HepG2 (cell line): Measurements from ENCODE around the gene ATG16L2. TPM values are rescaled to one million over a fixed set of nuclear protein-coding genes. Genes with fewer than 3 reads are reported as not detected.

Experiments used
- ATAC-seq: fragments of 200-7000 bp; cut with Tn5 transposase; 3 replicates; pipeline ENCODE4 v1.9.1; 2020; ENCODE audit warnings: mild to moderate bottlenecking, moderate library complexity
- BruUV-seq: library from RNA; stranded (reverse); fragments of 400-500 nt; replicated peaks from 2 replicates; lab custom pipeline; 2021; lab: Mats Ljungman, UMichigan
- CTCF ChIA-PET: fragments of 300-600 bp; formaldehyde crosslinking; extraction: SDS; loops from one replicate; lab custom pipeline; 2021; ENCODE audit warnings: low total read pairs, inconsistent platforms, low intra/inter-chr PET ratio; lab: Yijun Ruan, JAX
- POLR2A ChIA-PET: fragments of 350-600 bp; sonication (Branson Sonifier 250); formaldehyde crosslinking; loops from one replicate; lab custom pipeline; 2020; ENCODE audit warnings: antibody characterized with exemption, inconsistent platforms; lab: Yijun Ruan, JAX
- DNase-seq: peaks from one replicate; pipeline ENCODE4 v3.0.0-alpha.2; 2015; ENCODE audit warnings: low spot score
- FAIRE-seq: peaks from 3 replicates; lab custom pipeline; 2011; peaks lifted over from hg19 to GRCh38; lab: Jason Lieb, UNC
- H2AFZ ChIP-seq: one replicate; pipeline ENCODE4 v1.6.1; 2011; ENCODE audit warnings: low read length, inconsistent platforms
- H3K27ac ChIP-seq: fragments of 300-600 bp; 3 replicates; pipeline ENCODE4 v1.8.0; 2011; ENCODE audit warnings: mixed run types, mild to moderate bottlenecking, mixed read lengths, low read length, inconsistent platforms; ENCODE audit not compliant: insufficient read depth; ENCODE audit errors: extremely low read length
- H3K27me3 ChIP-seq, 2 experiments: fragments of 200-600 bp in 1 of 2; 2 replicates in 1 of 2; 3 replicates in 1 of 2; pipeline versions ENCODE4 v1.6.0 to v1.8.0; 2011; ENCODE audit warnings: low read length in 2 of 2, mild to moderate bottlenecking in 2 of 2, moderate library complexity in 2 of 2, inconsistent platforms in 1 of 2; ENCODE audit not compliant: insufficient read depth in 2 of 2, control insufficient read depth in 1 of 2
- H3K36me3 ChIP-seq, 2 experiments: fragments of 200-600 bp in 1 of 2; replicated peaks in 1 of 2; 2 replicates in 1 of 2; 3 replicates in 1 of 2; pipeline versions ENCODE4 v1.5.1 to v1.8.0; 2011; ENCODE audit warnings: low read length in 2 of 2, inconsistent platforms in 1 of 2; ENCODE audit not compliant: insufficient read depth in 2 of 2, control insufficient read depth in 1 of 2
- H3K4me1 ChIP-seq: 2 replicates; pipeline ENCODE4 v1.5.1; 2012; ENCODE audit warnings: low read length, inconsistent platforms; ENCODE audit not compliant: insufficient read depth
- H3K4me2 ChIP-seq: 2 replicates; pipeline ENCODE4 v1.6.0; 2011; ENCODE audit warnings: low read depth, low read length, inconsistent platforms
- H3K4me3 ChIP-seq, 3 experiments: fragments of 200-600 bp in 1 of 3; sonication (generic), shearing (Covaris generic) in 1 of 3; replicated peaks in 1 of 3; 2 replicates each; pipeline ENCODE4 v1.5.1; 2011 to 2016; ENCODE audit warnings: low read length in 3 of 3, inconsistent platforms in 2 of 3, low read depth in 2 of 3, mild to moderate bottlenecking in 2 of 3, control low read depth in 1 of 3, mixed read lengths in 1 of 3; ENCODE audit not compliant: insufficient read depth in 1 of 3
- H3K79me2 ChIP-seq: one replicate; pipeline ENCODE4 v1.6.1; 2011; ENCODE audit warnings: low read length, inconsistent platforms; ENCODE audit not compliant: insufficient read depth
- H3K9ac ChIP-seq: 2 replicates; pipeline ENCODE4 v1.6.0; 2011; ENCODE audit warnings: mild to moderate bottlenecking, low read depth, low read length, inconsistent platforms; ENCODE audit not compliant: insufficient read depth
- H3K9me3 ChIP-seq: 2 replicates; pipeline ENCODE4 v1.5.1; 2012; ENCODE audit warnings: mild to moderate bottlenecking, low read length
- H4K20me1 ChIP-seq: 2 replicates; pipeline ENCODE4 v1.6.0; 2011; ENCODE audit warnings: inconsistent platforms, mild to moderate bottlenecking, low read length, moderate library complexity; ENCODE audit not compliant: insufficient read depth
- BCL6 ChIP-seq: IDR thresholded peaks from 2 replicates; pipeline ENCODE4 v1.6.1; 2016; ENCODE audit warnings: missing genetic modification reagents, missing compliant biosample characterization
- IKZF1 ChIP-seq: fragments of 450-650 bp; IDR thresholded peaks from 2 replicates; pipeline ENCODE4 v1.7.1; 2016
- KLF6 ChIP-seq: IDR thresholded peaks from 2 replicates; pipeline ENCODE4 v1.8.0; 2016; ENCODE audit warnings: missing biosample characterization, missing genetic modification reagents
- MEIS1 ChIP-seq: sonication (generic); formaldehyde crosslinking; IDR thresholded peaks from 2 replicates; pipeline ENCODE4 v1.9.0; 2021; ENCODE audit warnings: mild to moderate bottlenecking, missing genetic modification reagents, moderate library complexity, borderline replicate concordance
- NCOA5 ChIP-seq: sonication (generic); formaldehyde crosslinking; IDR thresholded peaks from 2 replicates; pipeline ENCODE4 v1.4.0; 2020; ENCODE audit warnings: missing genetic modification reagents
- NRL ChIP-seq: sonication (generic); formaldehyde crosslinking; IDR thresholded peaks from 2 replicates; pipeline ENCODE4 v1.5.0; 2020; ENCODE audit warnings: missing genetic modification reagents, mild to moderate bottlenecking, moderate library complexity, borderline replicate concordance
- ONECUT2 ChIP-seq: sonication (generic); formaldehyde crosslinking; IDR thresholded peaks from 2 replicates; pipeline ENCODE4 v1.4.0; 2020; ENCODE audit warnings: missing genetic modification reagents
- RERE ChIP-seq: IDR thresholded peaks from 2 replicates; pipeline ENCODE4 v1.6.1; 2016; ENCODE audit warnings: low read depth, missing genetic modification reagents, missing compliant biosample characterization
- SP140L ChIP-seq: sonication (generic); formaldehyde crosslinking; IDR thresholded peaks from 2 replicates; pipeline ENCODE4 v1.4.0; 2020; ENCODE audit warnings: missing genetic modification reagents, borderline replicate concordance
- SRSF9 ChIP-seq: fragments of 200-400 bp; formaldehyde crosslinking; IDR thresholded peaks from 2 replicates; pipeline ENCODE4 v1.6.1; 2018; ENCODE audit warnings: borderline replicate concordance, mild to moderate bottlenecking, low read depth, low read length; ENCODE audit not compliant: insufficient read depth, poor library complexity, severe bottlenecking
- TEAD3 ChIP-seq: optimal IDR thresholded peaks from 2 replicates; pipeline ENCODE3; 2016; ENCODE audit warnings: borderline replicate concordance
- ZC3H4 ChIP-seq: sonication (generic); formaldehyde crosslinking; IDR thresholded peaks from 2 replicates; pipeline ENCODE4 v1.4.0; 2020; ENCODE audit warnings: missing genetic modification reagents, borderline replicate concordance
- ZNF101 ChIP-seq: sonication (generic); formaldehyde crosslinking; IDR thresholded peaks from 2 replicates; pipeline ENCODE4 v1.4.0; 2020; ENCODE audit warnings: mild to moderate bottlenecking, low read depth, missing genetic modification reagents, borderline replicate concordance
- ZNF260 ChIP-seq: sonication (generic); formaldehyde crosslinking; IDR thresholded peaks from 2 replicates; pipeline ENCODE4 v1.4.0; 2020; ENCODE audit warnings: missing genetic modification reagents, low read depth, mild to moderate bottlenecking, borderline replicate concordance
- ZNF362 ChIP-seq: sonication (generic); formaldehyde crosslinking; IDR thresholded peaks from 2 replicates; pipeline ENCODE4 v1.4.0; 2020; ENCODE audit warnings: missing genetic modification reagents, mild to moderate bottlenecking, borderline replicate concordance
- ZNF484 ChIP-seq: sonication (generic); formaldehyde crosslinking; IDR thresholded peaks from 2 replicates; pipeline ENCODE4 v1.5.1; 2020; ENCODE audit warnings: mild to moderate bottlenecking, low read depth, missing genetic modification reagents, borderline replicate concordance
- WGBS: methylation state at CpG from one replicate; pipeline ENCODE4 v1.1.6; 2017; ENCODE audit warnings: low lambda C conversion rate; 5-methylcytosine and 5-hydroxymethylcytosine counted together
- in situ Hi-C: cut with HindIII; loops from 2 replicates; pipeline ENCODE4 v1.10.0; 2017; ENCODE audit warnings: low pct_unique_long_range_greater_than_20kb; ENCODE audit not compliant: extremely low pct_ligation_motif_present
- intact Hi-C: fragments of 100-400 bp; cut with micrococcal nuclease; formaldehyde crosslinking; loops from one replicate; pipeline ENCODE4 v1.10.0; 2022; ENCODE audit not compliant: unreplicated experiment
- polyA plus RNA-seq, 8 experiments: library from polyadenylated mRNA; depleted of rRNA in 3 of 8; stranded (reverse) in 7 of 8; unstranded in 1 of 8; fragments of >200 nt; fragmentation: Illumina TruSeq in 4 of 8; extraction: Trizol in 4 of 8; gene quantifications; 2 replicates each; pipeline versions ENCODE4 v1.2.1 to v1.2.3, GENCODE V29; 2011 to 2016; ENCODE audit warnings: low read depth in 4 of 8, missing spikeins in 1 of 8, mixed read lengths in 1 of 8; ENCODE audit not compliant: insufficient read depth in 1 of 8
- total RNA-seq, 5 experiments: library from RNA; depleted of rRNA; stranded (reverse); fragments of >200 nt; fragmentation: Illumina TruSeq; extraction: Trizol; gene quantifications; 2 replicates each; pipeline ENCODE4 v1.2.3, GENCODE V29; 2016; ENCODE audit warnings: low read depth in 1 of 5

The ATG16L2 gene
- total and polyA plus RNA-seq, 2 of the 13 experiments (the other 11 are each of a cell fraction or from before 2014, with no cell fraction given): 6.2 to 14.8 TPM

- TF ChIP-seq ZNF101 (CRISPR knock-in tag) (no peak), ZNF484 (CRISPR knock-in tag) (no peak), ZC3H4 (no peak), KLF6 (CRISPR knock-in tag) (no peak), BCL6 (no peak), TEAD3 (no peak), ZNF362 (CRISPR knock-in tag) (no peak), NRL (no peak), MEIS1 (CRISPR knock-in tag) (no peak)
These were observed 29.5 kb upstream of the ATG16L2 start (continued) for GRCh38 chr11:72784662-72785061.

- DNase-seq (peak; percentile 56), ATAC-seq (peak; percentile 13), FAIRE-seq (peak; percentile 47)
- CTCF ChIA-PET: interaction anchor here (1.6 kb wide), 1 partner anchor 62 kb away, joined by 3 read pairs; no protein-coding TSS in a partner anchor
- Histone ChIP-seq H3K4me2 (peak overlapping the region; percentile 85), H3K79me2 (no peaks in the 10 kb centered on the region), H3K9me3 (no peaks in the 10 kb centered on the region), H3K4me1 (peaks cover 97% of the 10 kb centered on the region), H3K27ac (peak overlapping the region; percentile 72), H4K20me1 (no peaks in the 10 kb centered on the region), H3K27me3 (no peaks in the 10 kb centered on the region; a peak in 1 of 5 replicates), H2AFZ (no peak overlapping the region), H3K9ac (peak overlapping the region; percentile 53), H3K4me3 (peak overlapping the region in 2 of 3 experiments; percentile 24 to 57; a peak in 5 of 6 replicates), H3K36me3 (no peaks in the 10 kb centered on the region)
- in situ Hi-C loops (no loop called here), intact Hi-C loops (loop anchor here (2.0 kb wide), 1 partner anchor 20 kb away; no protein-coding TSS in a partner anchor)
- 0% methylated on average over 6 of the region's 8 CpGs for WGBS
- no TSS peak for BruUV-seq
- POLR2A ChIA-PET: interaction anchor here (0.5 to 2.9 kb wide), 10 partner anchors 9 to 61 kb away, joined by 3 to 50 read pairs (median 6); no protein-coding TSS in a partner anchor
- peak; percentile 51; the same call in 1 of the 2 replicates for TF ChIP-seq RERE (CRISPR knock-in tag)
- TF ChIP-seq SRSF9: no peak
- TF ChIP-seq ONECUT2: no peak
- no peak for TF ChIP-seq IKZF1
- no peak for TF ChIP-seq ZNF260 (CRISPR knock-in tag)
- TF ChIP-seq NCOA5 (CRISPR knock-in tag): no peak
- TF ChIP-seq SP140L (CRISPR knock-in tag): no peak
These were observed 27.7 kb upstream of the ATG16L2 start for GRCh38 chr11:72786305-72787215.
